Endothelial cell of hepatic sinusoid (primary cell): ENCODE data around the gene CHD2.
"Not testable (repeated sequence)": the region's sequence is repeated elsewhere in the genome, so short reads cannot be mapped to it uniquely, and the experiment has no call there.

Experiments used
- in situ Hi-C: cut with HindIII; loops from 2 replicates; pipeline ENCODE4 v1.10.0; 2017; ENCODE audit warnings: low sequenced_read_pairs

CHD2 gene

DNA sequence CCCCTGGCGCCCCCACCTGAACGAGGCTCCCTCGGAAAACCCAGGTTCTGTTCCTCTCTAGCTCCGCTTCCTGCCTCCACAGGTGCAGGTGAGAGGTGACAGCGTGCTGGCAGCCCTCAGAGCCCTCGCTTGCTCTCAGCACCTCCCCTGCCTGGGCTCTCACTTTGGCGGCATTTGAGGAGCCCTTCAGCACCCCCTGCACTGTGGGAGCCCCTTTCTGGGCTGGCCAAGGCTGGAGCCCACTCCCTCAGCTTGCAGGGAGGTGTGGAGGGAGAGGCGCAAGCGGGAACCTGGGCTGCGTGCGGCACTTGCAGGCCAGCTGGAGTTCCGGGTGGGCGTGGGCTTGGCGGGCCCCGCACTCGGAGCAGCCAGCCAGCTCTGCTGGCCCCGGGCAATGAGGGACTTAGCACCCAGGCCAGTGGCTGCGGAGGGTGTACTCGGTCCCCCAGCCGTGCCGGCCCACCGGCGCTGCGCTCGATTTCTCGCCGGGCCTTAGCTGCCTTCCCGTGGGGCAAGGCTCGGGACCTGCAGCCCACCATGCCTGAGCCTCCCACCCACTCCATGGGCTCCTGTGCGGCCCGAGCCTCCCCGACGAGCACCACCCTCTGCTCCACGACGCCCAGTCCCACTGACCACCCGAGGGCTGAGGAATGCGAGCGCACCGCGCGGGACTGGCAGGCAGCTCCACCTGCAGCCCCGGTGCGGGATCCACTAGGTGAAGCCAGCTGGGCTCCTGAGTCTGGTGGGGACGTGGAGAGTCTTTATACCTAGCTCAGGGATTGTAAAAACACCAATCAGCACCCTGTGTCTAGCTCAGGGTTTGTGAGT, 131.6 kb downstream of the CHD2 start:
- in situ Hi-C loops = not testable (repeated sequence)

- in situ Hi-C loops = not testable (repeated sequence)
These were observed 132.5 kb downstream of the CHD2 start for GRCh38 chr15:93032515-93033206.

- in situ Hi-C loops = no loop called here
These were observed 133.4 kb downstream of the CHD2 start for GRCh38 chr15:93033434-93034045.

DNA sequence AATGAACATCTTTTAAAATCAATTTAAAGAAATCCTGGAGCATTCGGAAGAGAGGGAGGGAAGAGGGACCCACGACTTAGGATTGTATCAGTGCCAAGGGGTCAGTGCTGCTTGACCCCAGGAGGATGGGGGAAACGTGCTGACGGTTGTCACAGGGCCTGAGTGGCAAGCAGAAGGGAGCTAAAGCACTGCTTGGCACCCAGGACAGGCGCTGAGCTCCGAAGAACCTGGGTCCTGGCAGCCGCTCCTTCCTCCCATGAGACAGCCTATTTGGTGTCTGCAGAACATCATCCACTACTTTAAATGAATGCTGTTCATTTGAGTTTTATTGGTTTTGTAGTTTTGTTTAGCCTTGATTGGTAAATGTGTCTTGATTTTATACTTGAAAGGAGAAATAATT, 134.4 kb downstream of the CHD2 start:
- in situ Hi-C loops = no loop called here

DNA sequence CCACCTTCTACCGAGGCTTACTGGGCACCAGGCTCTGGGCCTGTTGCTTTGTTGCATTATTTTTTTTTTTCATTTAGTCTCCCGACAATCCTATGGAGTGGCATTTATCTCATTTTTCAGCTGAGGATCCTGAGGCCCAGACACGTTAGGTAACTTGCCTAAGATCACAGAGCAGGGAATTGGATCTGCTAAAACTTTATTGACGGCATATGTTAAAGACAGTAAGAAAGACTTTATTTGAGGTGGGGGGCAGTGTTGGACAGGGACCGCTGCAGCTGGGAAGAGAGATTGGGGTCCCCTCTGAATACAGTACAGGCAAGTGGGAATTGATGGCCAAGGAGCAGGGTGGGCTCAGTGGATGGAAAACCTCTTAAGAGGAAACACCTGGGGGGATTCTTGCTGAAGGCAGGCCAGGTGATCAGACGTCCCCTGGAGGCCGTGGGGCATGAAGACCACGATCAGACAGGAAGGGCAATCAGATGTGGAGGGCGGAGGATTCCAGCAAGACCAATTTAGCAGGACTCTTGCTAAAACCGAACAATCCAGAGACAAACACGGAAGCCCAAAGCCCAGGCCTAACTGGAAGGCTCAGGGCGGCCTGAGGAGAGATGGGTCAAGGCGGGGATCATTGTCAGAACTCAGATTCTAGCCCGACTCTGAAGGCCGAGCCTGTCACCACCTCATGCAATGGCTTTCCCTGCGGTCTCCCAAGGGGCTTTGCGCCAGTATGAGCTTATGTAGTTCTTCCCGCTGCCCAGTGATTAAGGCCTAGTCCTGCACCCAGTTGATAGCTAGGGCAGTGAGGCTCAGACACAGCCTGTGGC, 135.2 kb downstream of the CHD2 start:
- in situ Hi-C loops = no loop called here

DNA sequence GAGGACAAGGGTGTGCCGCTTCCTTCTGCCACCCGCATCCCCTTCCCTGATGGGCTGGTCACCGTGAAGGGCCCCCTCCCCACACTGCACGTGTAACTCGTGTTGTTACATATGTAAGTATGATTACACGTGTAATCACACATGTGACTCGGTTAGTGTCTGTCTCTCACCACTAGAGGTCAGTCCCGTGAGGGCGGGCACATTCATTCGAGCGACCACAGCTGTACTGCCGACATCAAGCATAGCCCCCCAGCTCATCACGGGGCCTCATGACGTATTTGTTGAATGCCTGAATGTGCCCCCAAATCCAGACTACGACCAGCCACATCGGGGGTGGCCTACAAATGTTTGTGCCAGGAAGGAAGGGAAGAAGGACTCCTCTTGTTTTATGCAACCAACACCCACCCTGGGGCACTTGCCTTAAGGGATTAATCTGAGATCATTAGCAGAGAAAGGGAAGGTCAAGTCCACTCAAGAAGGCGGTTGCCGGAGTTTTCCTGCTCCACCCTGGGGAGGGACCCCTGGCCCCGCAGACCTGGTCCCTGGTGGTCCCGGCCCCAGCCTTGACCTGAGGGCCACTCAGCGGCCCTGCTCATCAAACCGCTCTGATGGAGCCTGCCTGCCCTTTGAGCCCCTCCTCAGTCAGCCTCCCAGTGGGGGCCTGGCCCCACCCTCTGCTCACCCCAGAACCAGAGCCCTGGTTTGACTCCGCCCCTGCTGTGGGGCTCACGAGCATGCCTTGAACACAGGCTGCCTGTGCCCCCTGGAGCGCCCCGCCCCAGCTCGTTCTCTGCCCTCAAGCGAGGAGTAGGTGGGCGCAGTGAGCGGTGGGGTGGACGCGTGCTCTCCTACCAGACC, 136.1 kb downstream of the CHD2 start:
- in situ Hi-C loops = no loop called here

- in situ Hi-C loops = no loop called here
These were observed 137.1 kb downstream of the CHD2 start for GRCh38 chr15:93036951-93037819.

- in situ Hi-C loops = no loop called here
These were observed 137.9 kb downstream of the CHD2 start for GRCh38 chr15:93037820-93038705.

GRCh38 chr15:93039562-93040287, 139.6 kb downstream of the CHD2 start:
- in situ Hi-C loops = not testable (repeated sequence)

GRCh38 chr15:93040288-93041158, 140.4 kb downstream of the CHD2 start:
- in situ Hi-C loops = no loop called here

GRCh38 chr15:93041159-93041547, 141.0 kb downstream of the CHD2 start:
- in situ Hi-C loops = no loop called here

GRCh38 chr15:93042211-93042610, 142.1 kb downstream of the CHD2 start:
- in situ Hi-C loops = no loop called here

- in situ Hi-C loops = no loop called here
These were observed 142.7 kb downstream of the CHD2 start for GRCh38 chr15:93042691-93043378.

DNA sequence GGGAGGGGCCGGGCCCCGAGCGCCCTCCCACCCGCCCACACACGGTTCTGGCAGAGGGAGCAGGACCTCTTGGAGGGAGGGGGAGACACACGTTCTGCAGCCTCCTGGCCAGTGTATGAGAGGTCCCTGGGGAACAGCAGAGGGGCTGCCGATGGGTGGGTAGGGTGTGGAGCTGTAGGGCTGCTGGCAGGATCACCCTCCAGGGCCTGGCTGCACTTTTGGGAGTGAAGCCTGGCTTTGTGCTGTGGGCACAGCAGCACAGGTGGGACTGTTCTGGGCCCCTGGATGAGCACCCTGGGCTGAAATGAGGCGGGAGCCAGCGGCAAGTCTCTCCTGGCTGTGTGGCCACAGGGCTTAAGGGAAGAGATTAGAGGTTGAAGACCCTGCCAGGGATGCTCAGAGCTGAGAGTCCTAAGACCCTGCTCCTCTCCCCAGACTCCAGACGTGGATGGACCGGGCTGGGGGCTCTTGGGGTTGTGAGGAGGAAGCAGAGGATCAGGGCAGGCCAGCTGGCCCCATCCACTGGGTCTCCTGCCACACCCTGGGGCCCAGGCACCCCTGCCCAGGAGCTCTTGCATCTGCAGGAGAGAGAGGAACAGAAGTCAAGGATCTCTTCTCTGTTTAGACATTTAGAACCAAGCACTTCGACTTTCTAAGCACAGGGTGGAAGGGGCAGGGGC, 143.6 kb downstream of the CHD2 start:
- in situ Hi-C loops = no loop called here
